Ecto neural progenitor cell (in vitro differentiated cells): ENCODE data around the gene MTIF2.
A peak's percentile ranks its signal among the peaks of the same experiment; 100 is the strongest.
"Not testable (repeated sequence)": the region's sequence is repeated elsewhere in the genome, so short reads cannot be mapped to it uniquely, and the experiment has no call there.

ENCODE experiments used
- DNase-seq: peaks from one replicate; pipeline ENCODE4 v3.0.0-alpha.2; 2018; ENCODE audit warnings: low spot score

The MTIF2 gene

DNA sequence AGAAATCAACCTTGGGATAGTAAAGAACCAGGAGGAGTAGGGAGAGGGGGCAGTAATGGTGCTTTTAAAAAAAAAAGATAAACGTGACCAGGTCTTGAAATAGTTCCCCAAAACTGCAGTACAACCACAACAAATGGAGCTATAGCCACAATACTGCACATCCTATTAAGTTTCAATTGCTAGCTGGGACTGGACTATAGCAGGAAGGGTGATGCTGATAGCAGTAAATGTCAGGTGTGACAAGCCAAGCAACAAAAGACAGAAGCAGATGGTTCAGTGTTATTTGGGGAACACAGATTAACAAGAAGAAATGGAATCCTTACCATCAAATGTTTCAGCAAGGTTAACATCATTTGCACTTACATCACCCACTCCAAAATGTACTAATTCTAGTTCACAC, 26.4 kb downstream of the MTIF2 start:
- DNase-seq, result no peak

DNA sequence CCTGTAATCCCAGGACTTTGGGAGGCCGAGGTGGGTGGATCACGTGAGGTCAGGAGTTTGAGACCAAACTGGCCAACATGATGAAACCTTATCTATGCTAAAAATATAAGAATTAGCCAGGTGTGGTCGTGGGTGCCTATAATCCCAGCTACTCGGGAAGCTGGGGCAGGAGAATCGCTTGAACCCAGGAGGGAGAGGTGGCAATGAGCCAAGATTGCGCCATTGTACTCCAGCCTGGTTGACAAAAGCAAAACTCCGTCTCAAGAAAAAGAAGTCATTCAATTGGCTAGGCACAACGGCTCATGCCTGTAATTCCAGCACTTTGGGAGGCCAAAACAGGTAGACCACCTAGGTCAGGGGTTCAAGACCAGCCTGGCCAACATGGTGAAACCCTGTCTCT, 27.4 kb downstream of the MTIF2 start:
- DNase-seq, result not testable (repeated sequence)

DNA sequence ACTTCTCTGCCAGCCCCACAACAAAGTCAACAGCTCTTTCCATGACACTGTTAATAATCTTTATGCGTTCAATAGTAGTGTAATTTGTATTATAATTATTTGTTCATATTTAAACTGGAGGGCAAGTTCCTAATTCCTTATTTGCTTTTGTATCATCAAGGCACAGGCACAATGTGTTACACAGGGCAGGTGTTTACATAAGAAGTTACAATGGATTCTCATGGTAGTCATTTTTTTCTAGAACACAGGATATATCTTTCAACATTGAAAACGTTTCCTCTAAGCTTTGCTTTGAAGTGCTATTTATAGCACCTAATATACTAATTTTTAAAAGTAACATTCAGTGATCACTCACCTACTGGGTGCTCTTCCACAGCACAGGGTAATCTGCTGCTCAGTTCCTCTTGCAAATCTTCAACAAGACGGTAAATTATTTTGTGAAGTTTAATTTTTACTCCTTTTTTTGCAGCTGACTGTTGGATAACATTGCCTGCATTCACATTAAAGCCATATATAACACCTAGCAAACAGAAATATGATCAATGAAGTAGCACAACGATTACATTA, 29.3 kb downstream of the MTIF2 start:
- no peak for DNase-seq

GRCh38 chr2:55236992-55237543, 32.0 kb downstream of the MTIF2 start:
- no peak for DNase-seq

DNA sequence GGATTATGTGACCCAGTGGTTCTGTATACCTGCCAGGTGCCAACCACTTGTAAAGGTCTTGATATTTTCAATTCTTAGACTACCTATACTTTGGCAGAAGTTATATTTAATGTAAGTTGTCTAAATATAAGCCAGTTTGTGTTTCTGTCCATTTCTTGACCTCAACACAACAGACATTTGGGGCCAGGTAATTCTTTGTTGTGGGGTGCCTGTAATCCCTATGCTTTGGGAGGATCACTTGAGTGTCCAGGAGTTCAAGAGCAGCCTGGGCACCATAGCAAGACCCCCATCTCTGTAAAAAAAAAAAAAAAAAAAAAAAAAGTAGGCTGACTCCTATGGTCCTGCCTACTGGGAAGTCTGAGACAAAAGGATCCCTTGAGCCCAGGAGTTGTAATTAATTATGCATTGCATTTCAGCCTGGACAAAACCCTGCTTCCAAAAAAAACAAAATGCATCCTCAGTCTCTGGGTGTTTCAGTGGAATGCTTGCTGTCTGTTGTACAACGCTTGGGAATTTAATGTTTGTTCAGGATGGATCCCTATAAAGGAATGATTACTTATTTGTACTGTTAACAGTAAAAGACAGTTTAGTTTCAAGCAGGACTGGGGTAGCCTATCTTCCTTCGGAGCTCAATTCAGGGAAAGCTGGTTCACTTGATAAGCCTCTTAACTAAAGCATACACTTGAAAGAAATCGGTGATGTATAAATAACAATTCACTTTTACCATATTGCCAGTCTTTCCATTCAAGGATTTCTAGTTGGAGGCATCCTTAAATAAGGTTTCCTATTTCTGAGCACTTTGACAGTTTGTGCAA, 33.1 kb downstream of the MTIF2 start:
- DNase-seq, result no peak

DNA sequence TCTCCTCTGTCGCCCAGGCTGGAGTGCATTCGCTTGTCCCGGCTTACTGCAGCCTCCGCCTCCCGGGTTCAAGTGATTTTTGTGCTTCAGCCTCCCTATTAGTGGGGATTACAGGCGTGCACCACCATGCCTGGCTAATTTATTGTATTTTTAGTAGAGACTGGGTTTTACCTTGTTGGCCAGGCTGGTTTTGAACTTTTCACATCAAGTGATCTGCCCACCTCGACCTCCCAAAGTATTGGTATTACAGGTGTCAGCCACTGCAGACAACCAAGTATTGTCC, 35.4 kb downstream of the MTIF2 start:
- no peak for DNase-seq

DNA sequence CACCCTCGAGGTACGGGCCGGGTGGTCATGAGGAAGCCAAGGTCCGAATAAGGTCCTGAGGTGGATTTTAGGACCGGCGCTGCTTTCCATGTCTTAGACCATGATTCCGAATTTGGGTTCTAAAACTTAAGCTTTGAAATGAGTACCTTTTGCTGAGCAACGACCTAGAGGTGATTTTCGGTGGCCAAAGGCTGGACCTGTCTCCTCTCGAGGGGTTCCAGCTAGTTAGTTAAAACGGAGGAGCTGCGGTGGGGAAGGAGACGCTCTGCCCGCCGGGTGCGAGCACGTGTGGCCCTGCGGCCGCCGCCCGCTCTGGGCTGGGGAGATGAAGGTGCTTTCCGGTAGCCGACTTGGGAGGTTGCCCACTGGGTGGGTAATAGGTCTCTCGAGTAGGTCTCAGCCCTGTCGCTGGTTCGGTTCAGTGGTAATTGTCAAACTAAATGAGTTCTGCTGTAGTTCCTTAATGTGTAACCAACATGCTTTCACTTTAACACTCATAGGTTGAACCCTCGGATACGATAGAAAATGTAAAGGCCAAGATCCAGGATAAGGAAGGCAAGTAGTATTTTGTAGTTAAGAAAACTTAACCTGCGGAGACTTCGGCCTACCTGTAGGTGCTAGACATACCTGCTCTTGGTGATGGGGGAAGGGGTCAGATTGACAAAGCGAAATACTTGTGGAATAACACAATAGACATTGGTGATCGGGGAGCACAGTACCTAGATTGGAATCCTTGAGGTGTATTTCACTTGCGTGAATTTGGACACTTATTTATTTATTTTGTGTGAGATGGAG, 36.0 kb downstream of the MTIF2 start:
- DNase-seq, result no peak

DNA sequence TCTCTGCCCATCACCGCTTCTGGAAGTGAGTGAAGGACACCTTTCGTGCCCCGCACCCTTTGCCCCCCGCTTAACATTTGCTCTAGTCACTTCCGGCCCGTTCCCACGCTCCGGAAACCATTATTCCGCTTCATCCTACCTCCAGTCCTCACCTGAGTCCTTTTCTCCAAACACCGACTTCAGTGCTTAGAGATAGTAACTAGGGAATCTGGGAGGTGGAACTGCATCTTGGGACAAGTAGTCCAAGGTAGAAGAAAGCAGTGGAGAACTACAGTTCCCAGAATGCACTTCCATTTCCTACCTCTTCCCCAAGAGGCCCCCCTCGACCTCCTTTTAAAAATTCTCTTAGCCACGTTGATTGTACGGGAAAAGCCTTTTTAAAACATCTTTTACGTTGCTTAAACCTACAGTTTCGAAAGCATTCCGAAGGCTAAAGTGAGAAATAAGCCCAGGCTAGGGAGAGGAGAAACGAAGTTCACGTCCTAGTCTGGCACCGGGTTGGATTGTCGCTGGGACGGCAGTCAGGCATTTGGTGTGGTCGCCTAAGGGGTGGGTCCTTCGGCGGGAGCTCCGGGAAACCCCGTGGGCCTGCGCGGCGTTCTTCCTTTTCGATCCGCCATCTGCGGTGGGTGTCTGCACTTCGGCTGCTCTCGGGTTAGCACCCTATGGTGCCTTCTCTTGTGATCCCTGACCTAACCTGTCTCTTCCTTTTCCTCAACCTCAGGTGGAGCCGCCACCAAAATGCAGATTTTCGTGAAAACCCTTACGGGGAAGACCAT, 36.8 kb downstream of the MTIF2 start, which contains the start of the genes CLHC1 and RPS27A:
Gene CLHC1, minus strand, starts transcription at position 210 of the 779 bp plus-strand sequence. CDS start 9,882 bp downstream, outside the sequence.
Gene RPS27A, plus strand, starts transcription at position 605 of the 779 bp plus-strand sequence. Its CDS starts 137 bp downstream, at position 742.
- peak; percentile 93 for DNase-seq

DNA sequence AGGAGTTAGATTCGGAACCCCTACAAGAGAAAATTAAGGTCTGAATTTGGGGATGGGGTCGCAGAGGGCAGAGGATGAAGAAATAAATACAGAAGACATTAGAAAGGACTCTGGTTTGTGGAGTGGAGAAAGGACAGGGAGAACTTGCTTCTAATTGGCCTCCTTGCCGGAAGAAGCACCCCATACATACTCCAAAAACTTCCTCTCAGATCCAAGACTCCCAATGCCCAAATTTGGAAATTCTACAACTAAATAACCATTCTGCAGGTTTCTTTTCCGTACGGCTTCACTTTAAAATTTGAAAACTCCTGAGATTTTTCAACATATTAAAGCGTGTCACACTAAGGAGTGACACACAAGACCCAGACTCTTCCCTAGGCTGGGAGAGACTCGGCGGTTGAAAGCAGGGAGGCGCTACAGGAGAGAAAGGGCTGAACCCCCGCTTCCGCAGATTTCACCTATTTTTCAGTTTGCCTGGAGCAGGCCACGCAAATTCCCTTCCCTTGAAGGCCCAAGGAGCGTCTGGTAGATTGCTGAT, 37.4 kb downstream of the MTIF2 start:
- no peak for DNase-seq

DNA sequence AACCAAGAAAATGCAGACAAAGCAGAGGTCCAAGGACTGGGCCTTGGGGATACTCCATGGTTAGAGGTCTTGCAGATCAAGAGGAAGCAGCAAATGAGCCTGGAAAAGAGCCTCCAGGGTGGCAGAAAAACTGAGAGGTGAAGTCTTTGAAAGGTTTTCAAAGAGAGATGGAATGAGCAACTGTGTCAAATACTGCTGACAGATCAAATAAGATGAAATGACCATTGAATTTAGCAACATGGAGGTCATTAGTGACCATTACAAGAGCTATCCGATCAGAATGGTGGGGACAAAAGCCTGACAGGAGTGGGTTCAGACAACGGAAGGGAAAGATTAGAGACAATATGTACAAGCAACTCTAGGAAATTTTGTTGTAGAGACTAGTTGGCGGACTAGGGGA, 38.5 kb downstream of the MTIF2 start:
- no peak for DNase-seq

GRCh38 chr2:55229221-55229620, 39.8 kb downstream of the MTIF2 start:
- DNase-seq, result no peak

GRCh38 chr2:55228226-55228563, 40.8 kb downstream of the MTIF2 start:
- no peak for DNase-seq

- not testable (repeated sequence) for DNase-seq
These were observed 41.4 kb downstream of the MTIF2 start for GRCh38 chr2:55227437-55228225.

DNA sequence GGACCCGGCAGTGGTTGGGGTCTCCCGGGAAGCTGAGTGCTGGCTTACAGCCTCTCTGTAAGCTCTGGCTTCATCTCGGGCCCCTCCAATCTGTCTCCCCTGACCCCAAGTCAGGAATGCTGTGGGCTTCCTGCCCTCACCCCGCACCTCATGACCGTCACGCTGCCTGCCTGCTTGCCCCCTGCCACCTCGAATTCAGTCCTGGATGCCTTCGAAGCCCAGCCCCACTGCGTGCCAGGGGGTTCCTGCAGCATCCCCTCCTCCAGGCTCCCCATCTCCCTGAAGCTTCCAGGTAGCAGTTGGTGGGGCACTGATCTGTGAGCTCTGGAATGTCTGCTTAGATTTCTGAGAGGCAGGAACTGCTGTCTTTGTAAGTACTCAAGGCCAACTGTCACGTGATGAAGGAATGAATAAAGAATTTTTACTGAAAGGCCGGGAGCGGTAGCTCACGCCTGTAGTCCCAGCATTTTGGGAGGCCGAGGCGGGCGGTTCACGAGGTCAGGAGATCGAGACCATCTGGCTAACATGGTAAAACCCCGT, 43.5 kb downstream of the MTIF2 start:
- DNase-seq, result no peak

DNA sequence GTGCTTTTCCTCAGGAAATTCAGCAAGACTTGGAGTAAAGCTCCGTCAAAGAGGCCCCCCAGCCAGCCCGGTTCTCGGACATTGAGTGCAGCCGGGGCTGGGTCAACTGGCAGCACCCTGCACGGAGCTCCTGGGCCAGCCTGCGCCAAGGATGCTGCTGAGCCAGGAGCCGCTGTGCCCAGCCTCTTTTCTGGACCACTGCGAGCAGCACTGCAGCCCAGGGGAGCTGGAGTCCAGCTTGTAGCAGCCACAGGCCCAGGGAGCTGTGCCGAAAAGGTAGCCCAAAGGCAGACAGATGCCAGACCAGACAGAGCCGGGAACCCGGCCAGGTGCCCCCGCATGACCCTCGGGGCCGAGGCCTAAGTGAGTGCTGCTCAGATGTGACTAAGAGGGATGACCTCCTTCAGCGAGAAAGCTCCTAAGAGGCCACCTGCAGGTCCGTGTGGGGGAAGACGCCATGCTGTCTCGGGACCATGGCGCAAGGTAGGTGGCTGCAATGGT, 44.2 kb downstream of the MTIF2 start:
- no peak for DNase-seq

GRCh38 chr2:55223958-55224760, 44.9 kb downstream of the MTIF2 start:
- peak; percentile 52 for DNase-seq

- no peak for DNase-seq
These were observed 55.2 kb downstream of the MTIF2 start for GRCh38 chr2:55213822-55214221.

DNA sequence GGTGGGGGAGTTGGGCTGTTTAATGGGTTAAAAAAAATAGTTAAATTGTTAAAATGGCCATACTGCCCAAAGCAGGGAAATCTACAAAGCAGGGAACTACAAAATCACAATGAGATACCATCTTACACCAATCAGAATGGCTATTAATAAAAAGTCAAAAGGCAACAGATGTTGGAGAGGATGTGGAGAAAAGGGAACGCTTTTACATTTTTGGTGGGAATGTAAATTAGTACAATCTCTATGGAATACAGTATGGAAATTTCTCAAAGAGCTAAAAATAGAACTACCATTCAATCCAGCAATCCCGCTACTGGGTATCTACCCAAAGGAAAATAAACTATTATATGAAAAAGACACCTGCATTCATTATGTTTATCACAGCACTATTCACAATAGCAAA, 64.1 kb downstream of the MTIF2 start:
- DNase-seq, result no peak

DNA sequence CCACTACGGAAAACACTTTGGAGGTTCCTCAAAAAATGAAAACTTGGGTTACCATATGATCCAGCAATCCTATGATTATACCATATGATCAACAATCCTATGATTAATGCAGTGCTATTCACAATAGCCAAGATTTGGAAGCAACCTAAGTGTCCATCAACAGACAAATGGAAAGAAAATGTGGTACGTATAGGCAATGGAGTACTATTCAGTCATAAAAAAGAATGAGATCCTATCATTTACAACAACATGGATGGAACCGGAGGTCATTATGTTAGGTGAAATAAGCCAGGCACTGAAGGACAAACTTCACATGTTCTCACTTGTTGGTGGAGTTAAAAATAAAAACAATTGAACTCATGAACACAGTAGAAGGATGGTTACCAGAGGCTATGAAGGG, 64.5 kb downstream of the MTIF2 start:
- DNase-seq, result no peak

DNA sequence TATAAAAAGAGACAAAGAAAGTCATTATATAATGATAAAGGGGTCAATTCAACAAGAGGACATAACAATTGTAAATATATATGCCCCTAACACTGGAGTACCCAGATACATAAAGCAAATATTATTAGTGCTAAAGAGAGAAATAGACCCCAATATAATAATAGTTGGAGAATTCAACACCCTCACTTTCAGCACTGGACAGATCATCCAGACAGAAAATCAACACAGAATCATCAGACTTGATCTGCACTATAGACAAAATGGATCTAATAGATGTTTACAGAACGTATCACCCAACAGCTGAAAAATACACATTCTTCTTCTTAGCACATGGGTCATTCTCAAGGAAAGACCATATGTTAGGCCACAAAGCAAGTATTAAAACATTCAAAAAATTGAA, 68.6 kb downstream of the MTIF2 start:
- DNase-seq, result no peak
